SJSA1 (cell line): ENCODE results near the gene PDCL2. TPM values are rescaled to one million over a fixed set of nuclear protein-coding genes. Genes with fewer than 3 reads are reported as not detected.
"Not testable (repeated sequence)": the region's sequence is repeated elsewhere in the genome, so short reads cannot be mapped to it uniquely, and the experiment has no call there.

Source experiments
- DNase-seq, 2 experiments: peaks; one replicate each; pipeline ENCODE4 v3.0.0-alpha.2; 2015 to 2020; ENCODE audit warnings: low spot score in 2 of 2, low read depth in 1 of 2
- H3K27ac ChIP-seq: fragments of 250-450 bp; sonication (Bioruptor Pico); 2 replicates; pipeline ENCODE4 v1.5.1; 2020; ENCODE audit warnings: mild to moderate bottlenecking, moderate library complexity
- H3K27me3 ChIP-seq: fragments of 250-450 bp; sonication (Bioruptor Pico); replicated peaks from 2 replicates; pipeline ENCODE4 v1.5.1; 2020; ENCODE audit warnings: mild to moderate bottlenecking, moderate library complexity
- H3K36me3 ChIP-seq: fragments of 250-450 bp; sonication (Bioruptor Pico); 2 replicates; pipeline ENCODE4 v1.5.1; 2020; ENCODE audit warnings: mild to moderate bottlenecking
- H3K4me1 ChIP-seq: fragments of 250-450 bp; sonication (Bioruptor Pico); replicated peaks from 2 replicates; pipeline ENCODE4 v1.6.1; 2021; ENCODE audit warnings: mild to moderate bottlenecking
- H3K4me3 ChIP-seq: fragments of 250-450 bp; sonication (Bioruptor Pico); 2 replicates; pipeline ENCODE4 v1.5.1; 2020; ENCODE audit warnings: mild to moderate bottlenecking
- H3K9me3 ChIP-seq: fragments of 250-450 bp; sonication (Bioruptor Pico); replicated peaks from 2 replicates; pipeline ENCODE4 v1.5.1; 2020; ENCODE audit warnings: mild to moderate bottlenecking
- total RNA-seq: library from RNA; depleted of rRNA; stranded (reverse); fragments of >200 nt; shearing (Covaris generic); gene quantifications from 2 replicates; pipeline ENCODE4 v1.2.3, GENCODE V29; 2014; rRNA removed

PDCL2 gene
- total RNA-seq, result not detected in 2 replicates

- H3K27ac ChIP-seq, result no peak within 1 kb of the TSS
- no peak within 1 kb of the TSS for H3K4me3 ChIP-seq
- no peaks in the 10 kb centered on the region for H3K36me3 ChIP-seq
- no peaks in the 10 kb centered on the region for H3K9me3 ChIP-seq
- DNase-seq, result no peak
- H3K4me1 ChIP-seq, result no peaks in the 10 kb centered on the region
- H3K27me3 ChIP-seq, result no peaks in the 10 kb centered on the region
These were observed at the start of gene PDCL2 for GRCh38 chr4:55592014-55592413. Gene PDCL2 (minus strand): TSS chr4:55592245. CDS start chr4:55592109, 136 bp downstream.

- Histone ChIP-seq H3K27ac (no peak overlapping the region), H3K4me1 (peaks cover 4% of the 10 kb centered on the region; the same call in 1 of the 2 replicates), H3K36me3 (no peaks in the 10 kb centered on the region), H3K9me3 (no peaks in the 10 kb centered on the region), H3K27me3 (peaks cover 27% of the 10 kb centered on the region), H3K4me3 (no peak overlapping the region)
- no peak for DNase-seq
These were observed 45.3 kb upstream of the PDCL2 start for GRCh38 chr4:55637272-55637820.

- H3K27ac ChIP-seq, result no peak overlapping the region
- H3K4me3 ChIP-seq, result no peak overlapping the region
- H3K36me3 ChIP-seq, result no peaks in the 10 kb centered on the region
- H3K4me1 ChIP-seq, result peaks cover 4% of the 10 kb centered on the region; the same call in 1 of the 2 replicates
- H3K27me3 ChIP-seq, result peaks cover 34% of the 10 kb centered on the region
- DNase-seq, result no peak
- H3K9me3 ChIP-seq, result no peaks in the 10 kb centered on the region
These were observed 44.6 kb upstream of the PDCL2 start for GRCh38 chr4:55636656-55636999.

- peak in 1 of 2 experiments; percentile 44 for DNase-seq
- no peaks in the 10 kb centered on the region for H3K36me3 ChIP-seq
- H3K4me3 ChIP-seq, result no peak within 1 kb of the TSS
- H3K27ac ChIP-seq, result no peak within 1 kb of the TSS
- H3K9me3 ChIP-seq, result no peaks in the 10 kb centered on the region
- H3K27me3 ChIP-seq, result peaks cover 37% of the 10 kb centered on the region
- peaks cover 4% of the 10 kb centered on the region; the same call in 1 of the 2 replicates for H3K4me1 ChIP-seq
These were observed 44.0 kb upstream of the PDCL2 start, which contains the start of gene NMU for GRCh38 chr4:55635741-55636655. Gene NMU (minus strand): TSS chr4:55636298. CDS start chr4:55636192, 106 bp downstream.

GRCh38 chr4:55635282-55635681 is 43.2 kb upstream of the PDCL2 start:
- no peak overlapping the region for H3K4me3 ChIP-seq
- no peaks in the 10 kb centered on the region for H3K9me3 ChIP-seq
- H3K27ac ChIP-seq, result no peak overlapping the region
- peaks cover 4% of the 10 kb centered on the region; the same call in 1 of the 2 replicates for H3K4me1 ChIP-seq
- no peak for DNase-seq
- peaks cover 37% of the 10 kb centered on the region for H3K27me3 ChIP-seq
- no peaks in the 10 kb centered on the region for H3K36me3 ChIP-seq

- Histone ChIP-seq H3K9me3 (no peaks in the 10 kb centered on the region), H3K36me3 (no peaks in the 10 kb centered on the region), H3K4me3 (no peak overlapping the region), H3K27ac (no peak overlapping the region), H3K27me3 (peaks cover 37% of the 10 kb centered on the region), H3K4me1 (peaks cover 4% of the 10 kb centered on the region; the same call in 1 of the 2 replicates)
- DNase-seq, result no peak
These were observed 42.5 kb upstream of the PDCL2 start for GRCh38 chr4:55634417-55635128.

GRCh38 chr4:55633903-55634302 is 41.9 kb upstream of the PDCL2 start:
- H3K36me3 ChIP-seq, result no peaks in the 10 kb centered on the region
- no peak overlapping the region for H3K27ac ChIP-seq
- H3K4me3 ChIP-seq, result no peak overlapping the region
- peaks cover 4% of the 10 kb centered on the region; the same call in 1 of the 2 replicates for H3K4me1 ChIP-seq
- no peak for DNase-seq
- H3K9me3 ChIP-seq, result no peaks in the 10 kb centered on the region
- peaks cover 37% of the 10 kb centered on the region for H3K27me3 ChIP-seq

GRCh38 chr4:55625835-55626234 is 33.8 kb upstream of the PDCL2 start:
- H3K27me3 ChIP-seq, result no peaks in the 10 kb centered on the region
- H3K9me3 ChIP-seq, result no peaks in the 10 kb centered on the region
- no peaks in the 10 kb centered on the region for H3K4me1 ChIP-seq
- H3K27ac ChIP-seq, result no peak overlapping the region
- H3K4me3 ChIP-seq, result no peak overlapping the region
- no peak for DNase-seq
- no peaks in the 10 kb centered on the region for H3K36me3 ChIP-seq

- not testable (repeated sequence) for H3K9me3 ChIP-seq, H3K27ac ChIP-seq, H3K27me3 ChIP-seq, H3K36me3 ChIP-seq, DNase-seq, H3K4me1 ChIP-seq, H3K4me3 ChIP-seq
These were observed 32.0 kb upstream of the PDCL2 start for GRCh38 chr4:55624063-55624462.

GRCh38 chr4:55618546-55619143 is 26.6 kb upstream of the PDCL2 start:
- H3K36me3 ChIP-seq, result no peaks in the 10 kb centered on the region
- no peaks in the 10 kb centered on the region for H3K9me3 ChIP-seq
- H3K27ac ChIP-seq, result no peak overlapping the region
- no peak for DNase-seq
- H3K27me3 ChIP-seq, result no peaks in the 10 kb centered on the region
- no peak overlapping the region for H3K4me3 ChIP-seq
- H3K4me1 ChIP-seq, result no peaks in the 10 kb centered on the region

GRCh38 chr4:55617587-55618197 is 25.6 kb upstream of the PDCL2 start:
- Histone ChIP-seq H3K9me3 (no peaks in the 10 kb centered on the region), H3K4me3 (no peak overlapping the region), H3K27me3 (no peaks in the 10 kb centered on the region), H3K27ac (no peak overlapping the region), H3K4me1 (no peaks in the 10 kb centered on the region), H3K36me3 (no peaks in the 10 kb centered on the region)
- DNase-seq, result no peak

- no peaks in the 10 kb centered on the region for H3K9me3 ChIP-seq
- DNase-seq, result no peak
- H3K27me3 ChIP-seq, result no peaks in the 10 kb centered on the region
- H3K27ac ChIP-seq, result no peak overlapping the region
- H3K36me3 ChIP-seq, result no peaks in the 10 kb centered on the region
- H3K4me3 ChIP-seq, result no peak overlapping the region
- peaks cover 7% of the 10 kb centered on the region for H3K4me1 ChIP-seq
These were observed 23.0 kb upstream of the PDCL2 start for GRCh38 chr4:55615008-55615407.

- Histone ChIP-seq H3K9me3 (no peaks in the 10 kb centered on the region), H3K4me3 (no peak overlapping the region), H3K36me3 (no peaks in the 10 kb centered on the region), H3K4me1 (peaks cover 7% of the 10 kb centered on the region), H3K27me3 (no peaks in the 10 kb centered on the region), H3K27ac (no peak overlapping the region)
- DNase-seq, result no peak
These were observed 21.6 kb upstream of the PDCL2 start for GRCh38 chr4:55613621-55614020.
